HepG2 (cell line): ENCODE data around the gene CCR5AS.

Experiments
- ATAC-seq: fragments of 200-7000 bp; cut with Tn5 transposase; 3 replicates; pipeline ENCODE4 v1.9.1; 2020; ENCODE audit warnings: mild to moderate bottlenecking, moderate library complexity
- BruUV-seq: library from RNA; stranded (reverse); fragments of 400-500 nt; replicated peaks from 2 replicates; lab custom pipeline; 2021; lab: Mats Ljungman, UMichigan
- CTCF ChIA-PET: fragments of 300-600 bp; formaldehyde crosslinking; extraction: SDS; loops from one replicate; lab custom pipeline; 2021; ENCODE audit warnings: low total read pairs, inconsistent platforms, low intra/inter-chr PET ratio; lab: Yijun Ruan, JAX
- POLR2A ChIA-PET: fragments of 350-600 bp; sonication (Branson Sonifier 250); formaldehyde crosslinking; loops from one replicate; lab custom pipeline; 2020; ENCODE audit warnings: antibody characterized with exemption, inconsistent platforms; lab: Yijun Ruan, JAX
- DNase-seq: peaks from one replicate; pipeline ENCODE4 v3.0.0-alpha.2; 2015; ENCODE audit warnings: low spot score
- FAIRE-seq: peaks from 3 replicates; lab custom pipeline; 2011; peaks lifted over from hg19 to GRCh38; lab: Jason Lieb, UNC
- H2AFZ ChIP-seq: one replicate; pipeline ENCODE4 v1.6.1; 2011; ENCODE audit warnings: low read length, inconsistent platforms
- H3K27ac ChIP-seq: fragments of 300-600 bp; 3 replicates; pipeline ENCODE4 v1.8.0; 2011; ENCODE audit warnings: mixed run types, mild to moderate bottlenecking, mixed read lengths, low read length, inconsistent platforms; ENCODE audit not compliant: insufficient read depth; ENCODE audit errors: extremely low read length
- H3K27me3 ChIP-seq, 2 experiments: fragments of 200-600 bp in 1 of 2; 2 replicates in 1 of 2; 3 replicates in 1 of 2; pipeline versions ENCODE4 v1.6.0 to v1.8.0; 2011; ENCODE audit warnings: low read length in 2 of 2, mild to moderate bottlenecking in 2 of 2, moderate library complexity in 2 of 2, inconsistent platforms in 1 of 2; ENCODE audit not compliant: insufficient read depth in 2 of 2, control insufficient read depth in 1 of 2
- H3K36me3 ChIP-seq, 2 experiments: fragments of 200-600 bp in 1 of 2; replicated peaks in 1 of 2; 2 replicates in 1 of 2; 3 replicates in 1 of 2; pipeline versions ENCODE4 v1.5.1 to v1.8.0; 2011; ENCODE audit warnings: low read length in 2 of 2, inconsistent platforms in 1 of 2; ENCODE audit not compliant: insufficient read depth in 2 of 2, control insufficient read depth in 1 of 2
- H3K4me1 ChIP-seq: 2 replicates; pipeline ENCODE4 v1.5.1; 2012; ENCODE audit warnings: low read length, inconsistent platforms; ENCODE audit not compliant: insufficient read depth
- H3K4me2 ChIP-seq: 2 replicates; pipeline ENCODE4 v1.6.0; 2011; ENCODE audit warnings: low read depth, low read length, inconsistent platforms
- H3K4me3 ChIP-seq, 3 experiments: fragments of 200-600 bp in 1 of 3; sonication (generic), shearing (Covaris generic) in 1 of 3; replicated peaks in 1 of 3; 2 replicates each; pipeline ENCODE4 v1.5.1; 2011 to 2016; ENCODE audit warnings: low read length in 3 of 3, inconsistent platforms in 2 of 3, low read depth in 2 of 3, mild to moderate bottlenecking in 2 of 3, control low read depth in 1 of 3, mixed read lengths in 1 of 3; ENCODE audit not compliant: insufficient read depth in 1 of 3
- H3K79me2 ChIP-seq: one replicate; pipeline ENCODE4 v1.6.1; 2011; ENCODE audit warnings: low read length, inconsistent platforms; ENCODE audit not compliant: insufficient read depth
- H3K9ac ChIP-seq: 2 replicates; pipeline ENCODE4 v1.6.0; 2011; ENCODE audit warnings: mild to moderate bottlenecking, low read depth, low read length, inconsistent platforms; ENCODE audit not compliant: insufficient read depth
- H3K9me3 ChIP-seq: 2 replicates; pipeline ENCODE4 v1.5.1; 2012; ENCODE audit warnings: mild to moderate bottlenecking, low read length
- H4K20me1 ChIP-seq: 2 replicates; pipeline ENCODE4 v1.6.0; 2011; ENCODE audit warnings: inconsistent platforms, mild to moderate bottlenecking, low read length, moderate library complexity; ENCODE audit not compliant: insufficient read depth
- HOXA3 ChIP-seq: sonication (generic); formaldehyde crosslinking; IDR thresholded peaks from 2 replicates; pipeline ENCODE4 v1.5.0; 2020; ENCODE audit warnings: missing genetic modification reagents
- MBD4 ChIP-seq: IDR thresholded peaks from 2 replicates; pipeline ENCODE4 v1.6.1; 2012; ENCODE audit warnings: low read length, inconsistent platforms, borderline replicate concordance
- MZF1 ChIP-seq: sonication (generic); formaldehyde crosslinking; IDR thresholded peaks from 2 replicates; pipeline ENCODE4 v1.8.1; 2023; ENCODE audit warnings: mild to moderate bottlenecking, missing genetic modification reagents, borderline replicate concordance
- SKI ChIP-seq: fragments of 450-650 bp; IDR thresholded peaks from one replicate; pipeline ENCODE4 v1.6.1; 2018; ENCODE audit warnings: mild to moderate bottlenecking; ENCODE audit not compliant: partially characterized antibody
- SMAD1 ChIP-seq: sonication (generic); formaldehyde crosslinking; IDR thresholded peaks from 2 replicates; pipeline ENCODE4 v1.4.0; 2020; ENCODE audit warnings: missing genetic modification reagents, low read depth, mild to moderate bottlenecking, borderline replicate concordance
- SOX13 ChIP-seq, 3 experiments: fragments of 450-650 bp in 1 of 3; sonication (generic) in 1 of 3; formaldehyde crosslinking in 1 of 3; IDR thresholded peaks in 2 of 3; conservative IDR thresholded peaks in 1 of 3; 2 replicates each; pipeline versions ENCODE4 v1.5.0 to v1.6.1; 2016 to 2020; ENCODE audit warnings: antibody characterized with exemption in 1 of 3, mild to moderate bottlenecking in 1 of 3, missing compliant biosample characterization in 1 of 3, missing genetic modification reagents in 1 of 3, moderate library complexity in 1 of 3
- SRSF1 ChIP-seq: fragments of 200-400 bp; formaldehyde crosslinking; optimal IDR thresholded peaks from 2 replicates; pipeline ENCODE3; 2017; ENCODE audit warnings: mild to moderate bottlenecking, low read depth, low read length, moderate library complexity
- TBP ChIP-seq: sonication (generic); formaldehyde crosslinking; IDR thresholded peaks from 2 replicates; pipeline ENCODE4 v1.5.0; 2020; ENCODE audit warnings: missing genetic modification reagents
- ZNF10 ChIP-seq: sonication (generic); formaldehyde crosslinking; IDR thresholded peaks from 2 replicates; pipeline ENCODE4 v1.4.0; 2020; ENCODE audit warnings: mild to moderate bottlenecking, low read depth, missing genetic modification reagents, borderline replicate concordance
- ZNF33A ChIP-seq: sonication (generic); formaldehyde crosslinking; IDR thresholded peaks from 2 replicates; pipeline ENCODE4 v1.5.1; 2020; ENCODE audit warnings: missing genetic modification reagents, mild to moderate bottlenecking, moderate library complexity, borderline replicate concordance
- ZNF564 ChIP-seq: sonication (generic); formaldehyde crosslinking; IDR thresholded peaks from 2 replicates; pipeline ENCODE4 v1.8.1; 2023; ENCODE audit warnings: mild to moderate bottlenecking, missing genetic modification reagents
- ZNF567 ChIP-seq: sonication (generic); formaldehyde crosslinking; IDR thresholded peaks from 2 replicates; pipeline ENCODE4 v1.8.1; 2023; ENCODE audit warnings: mild to moderate bottlenecking, missing genetic modification reagents, borderline replicate concordance
- ZNF598 ChIP-seq: sonication (generic); formaldehyde crosslinking; IDR thresholded peaks from 2 replicates; pipeline ENCODE4 v1.5.1; 2020; ENCODE audit warnings: mild to moderate bottlenecking, missing genetic modification reagents, borderline replicate concordance
- ZNF790 ChIP-seq: sonication (generic); formaldehyde crosslinking; IDR thresholded peaks from 2 replicates; pipeline ENCODE4 v1.8.0; 2022; ENCODE audit warnings: missing genetic modification reagents, mild to moderate bottlenecking, borderline replicate concordance
- WGBS: methylation state at CpG from one replicate; pipeline ENCODE4 v1.1.6; 2017; ENCODE audit warnings: low lambda C conversion rate; 5-methylcytosine and 5-hydroxymethylcytosine counted together
- in situ Hi-C: cut with HindIII; loops from 2 replicates; pipeline ENCODE4 v1.10.0; 2017; ENCODE audit warnings: low pct_unique_long_range_greater_than_20kb; ENCODE audit not compliant: extremely low pct_ligation_motif_present
- intact Hi-C: fragments of 100-400 bp; cut with micrococcal nuclease; formaldehyde crosslinking; loops from one replicate; pipeline ENCODE4 v1.10.0; 2022; ENCODE audit not compliant: unreplicated experiment
- TF ChIP-seq, protein P1 (sequence below): sonication (generic); formaldehyde crosslinking; IDR thresholded peaks from 2 replicates; pipeline ENCODE4 v1.5.1; 2020; ENCODE audit warnings: missing genetic modification reagents, mild to moderate bottlenecking, borderline replicate concordance
- TF ChIP-seq, protein P2 (sequence below): sonication (generic); formaldehyde crosslinking; IDR thresholded peaks from 2 replicates; pipeline ENCODE4 v1.8.0; 2022; ENCODE audit warnings: mild to moderate bottlenecking, missing genetic modification reagents; ENCODE audit not compliant: insufficient replicate concordance

The CCR5AS gene

DNA sequence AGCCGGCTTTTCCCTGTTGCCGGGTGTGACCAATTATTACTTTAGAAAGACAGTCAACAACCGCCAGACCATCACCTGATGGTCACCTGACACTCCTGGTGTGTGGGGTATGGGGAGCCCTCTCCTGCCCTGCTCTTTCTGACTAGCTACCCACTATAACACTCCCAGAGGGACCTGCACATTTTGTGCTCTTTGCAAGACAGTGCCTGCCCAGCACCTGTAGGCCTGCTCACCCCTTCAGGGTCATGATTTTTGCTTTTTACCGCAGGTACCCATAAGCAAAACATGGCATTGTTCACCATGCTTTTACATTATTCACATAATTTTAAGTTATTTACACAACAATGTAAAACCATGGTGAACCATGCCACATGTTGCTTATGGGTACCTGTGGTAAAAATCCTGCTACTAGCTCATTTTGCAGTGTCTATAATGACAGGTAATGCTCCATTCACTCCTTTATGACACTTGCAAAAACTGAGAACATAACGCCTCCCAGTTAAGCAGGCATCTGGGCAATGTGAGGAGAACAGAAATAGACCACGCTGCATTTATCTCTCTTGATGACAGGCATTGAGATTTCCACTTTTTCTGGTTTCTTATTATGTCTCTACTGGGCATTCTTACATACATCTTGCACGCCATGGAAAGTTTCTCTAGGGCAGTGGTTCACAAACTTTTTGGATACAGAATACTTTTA, 10.1 kb upstream of the CCR5AS start:
- Histone ChIP-seq H2AFZ (no peak overlapping the region), H3K4me1 (no peaks in the 10 kb centered on the region), H3K4me3 (no peak overlapping the region), H3K27ac (no peak overlapping the region), H3K36me3 (no peaks in the 10 kb centered on the region), H3K4me2 (no peak overlapping the region), H3K79me2 (no peaks in the 10 kb centered on the region), H3K9ac (no peak overlapping the region), H3K27me3 (peaks cover 1 to 5% of the 10 kb centered on the region in 2 experiments; a peak in 2 of 5 replicates), H4K20me1 (no peaks in the 10 kb centered on the region), H3K9me3 (no peaks in the 10 kb centered on the region)
- 19% methylated on average over 7 of the region's 7 CpGs for WGBS
- FAIRE-seq (no peak), ATAC-seq (no peak), DNase-seq (no peak)
- TF ChIP-seq MZF1 (CRISPR knock-in tag) (no peak), SMAD1 (CRISPR knock-in tag) (no peak), SRSF1 (no peak), MBD4 (no peak), HOXA3 (CRISPR knock-in tag) (no peak), SKI (no peak), ZNF564 (CRISPR knock-in tag) (no peak), TBP (no peak), ZNF10 (CRISPR knock-in tag) (no peak), ZNF598 (CRISPR knock-in tag) (no peak), ZNF790 (no peak), ZNF33A (CRISPR knock-in tag) (no peak), ZNF567 (CRISPR knock-in tag) (no peak), SOX13 (IDR thresholded peaks at IDR 0.05) (no peak), SOX13 (CRISPR knock-in tag; conservative IDR thresholded peaks at IDR 0.05 in 1 of 2, IDR thresholded peaks at IDR 0.05 in 1 of 2) (no peak)
- TF ChIP-seq, protein P1, sequence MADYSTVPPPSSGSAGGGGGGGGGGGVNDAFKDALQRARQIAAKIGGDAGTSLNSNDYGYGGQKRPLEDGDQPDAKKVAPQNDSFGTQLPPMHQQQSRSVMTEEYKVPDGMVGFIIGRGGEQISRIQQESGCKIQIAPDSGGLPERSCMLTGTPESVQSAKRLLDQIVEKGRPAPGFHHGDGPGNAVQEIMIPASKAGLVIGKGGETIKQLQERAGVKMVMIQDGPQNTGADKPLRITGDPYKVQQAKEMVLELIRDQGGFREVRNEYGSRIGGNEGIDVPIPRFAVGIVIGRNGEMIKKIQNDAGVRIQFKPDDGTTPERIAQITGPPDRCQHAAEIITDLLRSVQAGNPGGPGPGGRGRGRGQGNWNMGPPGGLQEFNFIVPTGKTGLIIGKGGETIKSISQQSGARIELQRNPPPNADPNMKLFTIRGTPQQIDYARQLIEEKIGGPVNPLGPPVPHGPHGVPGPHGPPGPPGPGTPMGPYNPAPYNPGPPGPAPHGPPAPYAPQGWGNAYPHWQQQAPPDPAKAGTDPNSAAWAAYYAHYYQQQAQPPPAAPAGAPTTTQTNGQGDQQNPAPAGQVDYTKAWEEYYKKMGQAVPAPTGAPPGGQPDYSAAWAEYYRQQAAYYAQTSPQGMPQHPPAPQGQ = no peak
- TF ChIP-seq, protein P2, sequence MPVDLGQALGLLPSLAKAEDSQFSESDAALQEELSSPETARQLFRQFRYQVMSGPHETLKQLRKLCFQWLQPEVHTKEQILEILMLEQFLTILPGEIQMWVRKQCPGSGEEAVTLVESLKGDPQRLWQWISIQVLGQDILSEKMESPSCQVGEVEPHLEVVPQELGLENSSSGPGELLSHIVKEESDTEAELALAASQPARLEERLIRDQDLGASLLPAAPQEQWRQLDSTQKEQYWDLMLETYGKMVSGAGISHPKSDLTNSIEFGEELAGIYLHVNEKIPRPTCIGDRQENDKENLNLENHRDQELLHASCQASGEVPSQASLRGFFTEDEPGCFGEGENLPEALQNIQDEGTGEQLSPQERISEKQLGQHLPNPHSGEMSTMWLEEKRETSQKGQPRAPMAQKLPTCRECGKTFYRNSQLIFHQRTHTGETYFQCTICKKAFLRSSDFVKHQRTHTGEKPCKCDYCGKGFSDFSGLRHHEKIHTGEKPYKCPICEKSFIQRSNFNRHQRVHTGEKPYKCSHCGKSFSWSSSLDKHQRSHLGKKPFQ (CRISPR knock-in tag) = no peak
- intact Hi-C loops = no loop called here
- no TSS peak for BruUV-seq
- ChIA-PET CTCF (no interaction called here), POLR2A (no interaction called here)
- in situ Hi-C loops = no loop called here
